Natural killer cell (primary cell): ENCODE measurements around the gene FAIM. TPM values are rescaled to one million over a fixed set of nuclear protein-coding genes. Genes with fewer than 3 reads are reported as not detected.

Experiments
- ATAC-seq, 3 donors: fragments of 150-1000 bp in 2 of 3; fragments of 200-7000 bp in 1 of 3; cut with Tn5 transposase; 1 replicate in 1 of 3; 2 replicates in 2 of 3; pipeline ENCODE4 v1.10.0; 2021; ENCODE audit warnings: mild to moderate bottlenecking in 2 of 3, moderate library complexity in 2 of 3
- DNase-seq, 2 donors: peaks; one replicate each; pipeline versions ENCODE4 v3.0.0 to v3.0.0-alpha.2; 2013 to 2021; ENCODE audit warnings: mixed read lengths in 1 of 2
- H3K27ac ChIP-seq: one replicate; pipeline ENCODE4 v1.5.1; 2013; ENCODE audit warnings: mild to moderate bottlenecking, low read length
- H3K27me3 ChIP-seq: one replicate; pipeline ENCODE4 v1.6.1; 2013; ENCODE audit warnings: low read length; ENCODE audit not compliant: control insufficient read depth, insufficient read depth
- H3K36me3 ChIP-seq: one replicate; pipeline ENCODE4 v1.6.1; 2013; ENCODE audit warnings: low read length; ENCODE audit not compliant: control insufficient read depth, insufficient read depth
- H3K4me1 ChIP-seq: one replicate; pipeline ENCODE4 v1.6.1; 2013; ENCODE audit warnings: low read length; ENCODE audit not compliant: control insufficient read depth, insufficient read depth
- H3K4me3 ChIP-seq: one replicate; pipeline ENCODE4 v1.5.1; 2013; ENCODE audit warnings: low read length
- H3K9me3 ChIP-seq: one replicate; pipeline ENCODE4 v1.6.1; 2013; ENCODE audit warnings: low read length; ENCODE audit not compliant: control insufficient read depth, insufficient read depth
- H3K27ac Mint-ChIP-seq, 2 donors: one replicate each; pipeline ENCODE4 v1.8.0; 2022; ENCODE audit warnings: mild to moderate bottlenecking in 2 of 2, mixed read lengths in 2 of 2, moderate library complexity in 1 of 2
- H3K27me3 Mint-ChIP-seq, 2 donors: one replicate each; pipeline ENCODE4 v1.8.0; 2022; ENCODE audit warnings: low read depth in 2 of 2, mixed read lengths in 2 of 2
- H3K36me3 Mint-ChIP-seq: one replicate; pipeline ENCODE4 v1.8.0; 2022; ENCODE audit warnings: mixed read lengths
- H3K4me1 Mint-ChIP-seq, 2 donors: one replicate each; pipeline ENCODE4 v1.8.0; 2022; ENCODE audit warnings: mixed read lengths in 2 of 2
- H3K4me3 Mint-ChIP-seq: one replicate; pipeline ENCODE4 v1.8.0; 2022; ENCODE audit warnings: mild to moderate bottlenecking, moderate library complexity, mixed read lengths
- H3K9me3 Mint-ChIP-seq, 2 donors: one replicate each; pipeline ENCODE4 v1.8.0; 2022; ENCODE audit warnings: mixed read lengths in 2 of 2
- CTCF ChIP-seq: fragments of 200-600 bp; IDR thresholded peaks from one replicate; pipeline ENCODE4 v1.8.0; 2022; ENCODE audit warnings: antibody characterized with exemption
- WGBS: methylation state at CpG from one replicate; pipeline ENCODE4 v1.1.7; 2013; ENCODE audit warnings: missing lambda C conversion rate; ENCODE audit not compliant: insufficient coverage; 5-methylcytosine and 5-hydroxymethylcytosine counted together
- intact Hi-C: fragments of 100-400 bp; cut with micrococcal nuclease; formaldehyde crosslinking; loops from one replicate; pipeline ENCODE4 v1.14.2; 2022
- total RNA-seq, 4 donors: library from RNA; stranded (reverse); fragments of 120-200 nt in 1 of 4; gene quantifications; one replicate each; pipeline versions ENCODE4 v1.2.3 to v1.2.4, GENCODE V29; 2013 to 2022

The FAIM gene
- total RNA-seq, 3 donors from 2014 or later (not counting 1 experiment from before 2014, with no cell fraction given): 4.6 to 7.6 (median 5.6) TPM

- Histone ChIP-seq H3K9me3 (no peaks in the 10 kb centered on the region), H3K36me3 (no peaks in the 10 kb centered on the region), H3K27me3 (no peaks in the 10 kb centered on the region), H3K4me1 (no peaks in the 10 kb centered on the region), H3K4me3 (peak overlapping the region; percentile 16), H3K27ac (no peak overlapping the region)
- ATAC-seq (peak in 1 of 3 donors; percentile 54), DNase-seq (peak in 1 of 2 donors; percentile 15)
- Mint-ChIP-seq H3K27me3 (no peaks in the 10 kb centered on the region), H3K9me3 (no peaks in the 10 kb centered on the region), H3K4me3 (peak overlapping the region; percentile 70), H3K4me1 (peaks cover 10 to 15% of the 10 kb centered on the region in 2 donors), H3K36me3 (no peaks in the 10 kb centered on the region), H3K27ac (peak overlapping the region; percentile 13 to 51)
- TF ChIP-seq CTCF: no peak
- intact Hi-C loops: no loop called here
- 0% methylated on average over 2 of the region's 4 CpGs for WGBS
Measured at GRCh38 chr3:138578141-138578540, 30.4 kb upstream of the FAIM start.

- H3K27me3 ChIP-seq: no peaks in the 10 kb centered on the region
- ATAC-seq (no peak), DNase-seq (no peak)
- H3K4me3 ChIP-seq: no peak overlapping the region
- no peaks in the 10 kb centered on the region for H3K9me3 Mint-ChIP-seq
- no peaks in the 10 kb centered on the region for H3K4me1 ChIP-seq
- no peaks in the 10 kb centered on the region for H3K36me3 Mint-ChIP-seq
- no peaks in the 10 kb centered on the region for H3K36me3 ChIP-seq
- H3K9me3 ChIP-seq: no peaks in the 10 kb centered on the region
- H3K4me3 Mint-ChIP-seq: no peak overlapping the region
- peaks cover 10 to 15% of the 10 kb centered on the region in 2 donors for H3K4me1 Mint-ChIP-seq
- no peak overlapping the region for H3K27ac ChIP-seq
- no peak overlapping the region for H3K27ac Mint-ChIP-seq
- intact Hi-C loops: no loop called here
- TF ChIP-seq CTCF: no peak
- 80% methylated on average over 4 of the region's 6 CpGs for WGBS
- no peaks in the 10 kb centered on the region for H3K27me3 Mint-ChIP-seq
Measured at GRCh38 chr3:138578961-138579574, 29.5 kb upstream of the FAIM start.

- DNase-seq: no peak
- intact Hi-C loops: no loop called here
- H3K36me3 Mint-ChIP-seq: no peaks in the 10 kb centered on the region
- no peaks in the 10 kb centered on the region for H3K9me3 Mint-ChIP-seq
- TF ChIP-seq CTCF: no peak
- Histone ChIP-seq H3K36me3 (no peaks in the 10 kb centered on the region), H3K27me3 (no peaks in the 10 kb centered on the region), H3K27ac (no peak overlapping the region), H3K4me1 (no peaks in the 10 kb centered on the region), H3K4me3 (no peak overlapping the region), H3K9me3 (no peaks in the 10 kb centered on the region)
- no peak overlapping the region for H3K27ac Mint-ChIP-seq
- WGBS: 86% methylated on average over 1 of the region's 1 CpG
- H3K27me3 Mint-ChIP-seq: no peaks in the 10 kb centered on the region
- H3K4me1 Mint-ChIP-seq: no peaks in the 10 kb centered on the region
- no peak for ATAC-seq
- no peak overlapping the region for H3K4me3 Mint-ChIP-seq
Measured at GRCh38 chr3:138587374-138587773, 21.2 kb upstream of the FAIM start.

GRCh38 chr3:138588445-138588844 lies 20.1 kb upstream of the FAIM start:
- intact Hi-C loops: no loop called here
- Histone ChIP-seq H3K4me3 (no peak overlapping the region), H3K27ac (no peak overlapping the region), H3K4me1 (peaks cover 6% of the 10 kb centered on the region), H3K27me3 (no peaks in the 10 kb centered on the region), H3K36me3 (no peaks in the 10 kb centered on the region), H3K9me3 (no peaks in the 10 kb centered on the region)
- no peak for TF ChIP-seq CTCF
- DNase-seq (no peak), ATAC-seq (no peak)
- no peaks in the 10 kb centered on the region for H3K9me3 Mint-ChIP-seq
- no peaks in the 10 kb centered on the region for H3K36me3 Mint-ChIP-seq
- no peaks in the 10 kb centered on the region for H3K27me3 Mint-ChIP-seq
- 81% methylated on average over 5 of the region's 5 CpGs for WGBS
- no peak overlapping the region for H3K27ac Mint-ChIP-seq
- H3K4me3 Mint-ChIP-seq: no peak overlapping the region
- peaks cover 0 to 2% of the 10 kb centered on the region in 2 donors for H3K4me1 Mint-ChIP-seq
